Measurements from ENCODE around the gene SNIP1.
A peak's percentile ranks its signal among the peaks of the same experiment; 100 is the strongest.
"Not testable (repeated sequence)": the region's sequence is repeated elsewhere in the genome, so short reads cannot be mapped to it uniquely, and the experiment has no call there.

Gene SNIP1

GRCh38 chr1:37553927-37554808 is at the start of gene SNIP1:
Gene SNIP1, minus strand, starts transcription at chr1:37554293. Its CDS starts 64 bp downstream, at chr1:37554229.
- peak; percentile 40 for DNase-seq

GRCh38 chr1:37602750-37603694 is 48.9 kb upstream of the SNIP1 start:
- DNase-seq = no peak

GRCh38 chr1:37601441-37601840 is 47.3 kb upstream of the SNIP1 start:
- no peak for DNase-seq

GRCh38 chr1:37599940-37600339 is 45.8 kb upstream of the SNIP1 start:
- no peak for DNase-seq

- DNase-seq = no peak
Measured at GRCh38 chr1:37596182-37596667, 42.1 kb upstream of the SNIP1 start.

- DNase-seq = peak; percentile 71
Measured at GRCh38 chr1:37595440-37596181, 41.5 kb upstream of the SNIP1 start, which contains the start of gene GNL2. Gene GNL2, minus strand, starts transcription at chr1:37595937. Its CDS starts 115 bp downstream, at chr1:37595822.

GRCh38 chr1:37593726-37594125 is 39.6 kb upstream of the SNIP1 start:
- DNase-seq = no peak

- no peak for DNase-seq
Measured at GRCh38 chr1:37588939-37589338, 34.8 kb upstream of the SNIP1 start.

GRCh38 chr1:37584544-37584943 is 30.5 kb upstream of the SNIP1 start:
- DNase-seq = not testable (repeated sequence)

- no peak for DNase-seq
Measured at GRCh38 chr1:37575692-37576091, 21.6 kb upstream of the SNIP1 start.

- DNase-seq = no peak
Measured at GRCh38 chr1:37574834-37575480, 20.9 kb upstream of the SNIP1 start.

- DNase-seq = no peak
Measured at GRCh38 chr1:37570528-37571334, 16.6 kb upstream of the SNIP1 start.

GRCh38 chr1:37567023-37567422 is 12.9 kb upstream of the SNIP1 start:
- DNase-seq = no peak

GRCh38 chr1:37564892-37565291 is 10.8 kb upstream of the SNIP1 start:
- DNase-seq = no peak

GRCh38 chr1:37562984-37563383 is 8.9 kb upstream of the SNIP1 start:
- no peak for DNase-seq

- no peak for DNase-seq
Measured at GRCh38 chr1:37561133-37562132, 7.3 kb upstream of the SNIP1 start.

- no peak for DNase-seq
Measured at GRCh38 chr1:37560401-37561132, 6.5 kb upstream of the SNIP1 start.

GRCh38 chr1:37559957-37560379 is 5.9 kb upstream of the SNIP1 start:
- not testable (repeated sequence) for DNase-seq

- no peak for DNase-seq
Measured at GRCh38 chr1:37559080-37559479, 5.0 kb upstream of the SNIP1 start.
